Measurements from ENCODE around the gene ZNF665. TPM values are rescaled to one million over a fixed set of nuclear protein-coding genes. Genes with fewer than 3 reads are reported as not detected.
A peak's percentile ranks its signal among the peaks of the same experiment; 100 is the strongest.

ZNF665 gene
- total RNA-seq, 2 donors from 2014 or later: 7.6 to 8.6 TPM

- H3K9ac ChIP-seq (ENCODE audit: extremely low read depth, low read length, poor library complexity, severe bottlenecking): no peak overlapping the region
- peaks cover 70% of the 10 kb centered on the region for H3K9me3 ChIP-seq (ENCODE audit: control insufficient read depth, low read length)
- H3K4me3 ChIP-seq (ENCODE audit: low read length): peak overlapping the region; percentile 2
- H3K4me1 ChIP-seq (ENCODE audit: control insufficient read depth, insufficient read depth, low read length): no peaks in the 10 kb centered on the region
- H3K4me1 Mint-ChIP-seq: no peaks in the 10 kb centered on the region
- H3K9me3 Mint-ChIP-seq: peaks cover 70% of the 10 kb centered on the region
- no peak for TF ChIP-seq CTCF (conservative IDR thresholded peaks at IDR 0.05)
- no peaks in the 10 kb centered on the region for H3K27me3 Mint-ChIP-seq (ENCODE audit: insufficient read depth)
- peaks cover 90% of the 10 kb centered on the region for H3K36me3 Mint-ChIP-seq (ENCODE audit: low read depth)
- no peaks in the 10 kb centered on the region for H3K27me3 ChIP-seq (ENCODE audit: control insufficient read depth, insufficient read depth, low read length, poor library complexity, severe bottlenecking)
- H3K4me3 Mint-ChIP-seq: no peak overlapping the region
- peaks cover 84% of the 10 kb centered on the region for H3K36me3 ChIP-seq (ENCODE audit: control insufficient read depth, insufficient read depth, low read length)
- no peak for DNase-seq
- no peak overlapping the region for H3K27ac Mint-ChIP-seq
- no peak overlapping the region for H3K27ac ChIP-seq (ENCODE audit: low read depth, low read length)
These were observed 45.5 kb downstream of the ZNF665 start for GRCh38 chr19:53147645-53148044.

- H3K9me3 ChIP-seq (ENCODE audit: control insufficient read depth, low read length): peaks cover 68% of the 10 kb centered on the region
- H3K9me3 Mint-ChIP-seq: peaks cover 78% of the 10 kb centered on the region
- TF ChIP-seq CTCF (conservative IDR thresholded peaks at IDR 0.05): no peak
These were observed 52.8 kb downstream of the ZNF665 start for GRCh38 chr19:53140351-53140750.

GRCh38 chr19:53136432-53136831 is 56.7 kb downstream of the ZNF665 start:
- H3K4me1 ChIP-seq (ENCODE audit: control insufficient read depth, insufficient read depth, low read length): no peaks in the 10 kb centered on the region
- H3K9ac ChIP-seq (ENCODE audit: extremely low read depth, low read length, poor library complexity, severe bottlenecking): no peak overlapping the region
- H3K9me3 ChIP-seq (ENCODE audit: control insufficient read depth, low read length): peaks cover 40% of the 10 kb centered on the region
- Mint-ChIP-seq H3K4me1 (peaks cover 14% of the 10 kb centered on the region), H3K4me3 (no peak overlapping the region), H3K36me3 (ENCODE audit: low read depth) (peaks cover 31% of the 10 kb centered on the region), H3K27ac (no peak overlapping the region), H3K9me3 (peaks cover 46% of the 10 kb centered on the region), H3K27me3 (ENCODE audit: insufficient read depth) (peaks cover 13% of the 10 kb centered on the region)
- no peaks in the 10 kb centered on the region for H3K27me3 ChIP-seq (ENCODE audit: control insufficient read depth, insufficient read depth, low read length, poor library complexity, severe bottlenecking)
- peaks cover 21% of the 10 kb centered on the region for H3K36me3 ChIP-seq (ENCODE audit: control insufficient read depth, insufficient read depth, low read length)
- TF ChIP-seq CTCF (conservative IDR thresholded peaks at IDR 0.05): no peak
- DNase-seq: no peak
- no peak overlapping the region for H3K4me3 ChIP-seq (ENCODE audit: low read length)
- 83 to 100% methylated on average over 1 to 3 of the region's 3 CpGs for WGBS, 2 experiments (ENCODE audit: insufficient coverage in 1 of 2, insufficient read length in 1 of 2)
- H3K27ac ChIP-seq (ENCODE audit: low read depth, low read length): no peak overlapping the region

More at GRCh38 chr19:53140351-53140750, 52.8 kb downstream of the ZNF665 start:
- peaks cover 66% of the 10 kb centered on the region for H3K36me3 Mint-ChIP-seq (ENCODE audit: low read depth)
- no peak overlapping the region for H3K27ac Mint-ChIP-seq
- no peak for DNase-seq
- peak overlapping the region; percentile 64 for H3K4me3 ChIP-seq (ENCODE audit: low read length)
- H3K4me3 Mint-ChIP-seq: no peak overlapping the region
- 96 to 100% methylated on average over 3 to 4 of the region's 4 CpGs for WGBS, 2 experiments (ENCODE audit: insufficient coverage in 1 of 2, insufficient read length in 1 of 2)
- H3K4me1 Mint-ChIP-seq: no peaks in the 10 kb centered on the region
- H3K36me3 ChIP-seq (ENCODE audit: control insufficient read depth, insufficient read depth, low read length): peaks cover 54% of the 10 kb centered on the region
- no peaks in the 10 kb centered on the region for H3K27me3 ChIP-seq (ENCODE audit: control insufficient read depth, insufficient read depth, low read length, poor library complexity, severe bottlenecking)
- no peak overlapping the region for H3K9ac ChIP-seq (ENCODE audit: extremely low read depth, low read length, poor library complexity, severe bottlenecking)
- no peak overlapping the region for H3K27ac ChIP-seq (ENCODE audit: low read depth, low read length)
- H3K4me1 ChIP-seq (ENCODE audit: control insufficient read depth, insufficient read depth, low read length): no peaks in the 10 kb centered on the region
- H3K27me3 Mint-ChIP-seq (ENCODE audit: insufficient read depth): no peaks in the 10 kb centered on the region
